ENCODE data around the gene AOPEP. TPM values are rescaled to one million over a fixed set of nuclear protein-coding genes. Genes with fewer than 3 reads are reported as not detected.

AOPEP gene
- total and polyA plus RNA-seq, 12 donors, result 110 to 250 (median 161) TPM

DNA sequence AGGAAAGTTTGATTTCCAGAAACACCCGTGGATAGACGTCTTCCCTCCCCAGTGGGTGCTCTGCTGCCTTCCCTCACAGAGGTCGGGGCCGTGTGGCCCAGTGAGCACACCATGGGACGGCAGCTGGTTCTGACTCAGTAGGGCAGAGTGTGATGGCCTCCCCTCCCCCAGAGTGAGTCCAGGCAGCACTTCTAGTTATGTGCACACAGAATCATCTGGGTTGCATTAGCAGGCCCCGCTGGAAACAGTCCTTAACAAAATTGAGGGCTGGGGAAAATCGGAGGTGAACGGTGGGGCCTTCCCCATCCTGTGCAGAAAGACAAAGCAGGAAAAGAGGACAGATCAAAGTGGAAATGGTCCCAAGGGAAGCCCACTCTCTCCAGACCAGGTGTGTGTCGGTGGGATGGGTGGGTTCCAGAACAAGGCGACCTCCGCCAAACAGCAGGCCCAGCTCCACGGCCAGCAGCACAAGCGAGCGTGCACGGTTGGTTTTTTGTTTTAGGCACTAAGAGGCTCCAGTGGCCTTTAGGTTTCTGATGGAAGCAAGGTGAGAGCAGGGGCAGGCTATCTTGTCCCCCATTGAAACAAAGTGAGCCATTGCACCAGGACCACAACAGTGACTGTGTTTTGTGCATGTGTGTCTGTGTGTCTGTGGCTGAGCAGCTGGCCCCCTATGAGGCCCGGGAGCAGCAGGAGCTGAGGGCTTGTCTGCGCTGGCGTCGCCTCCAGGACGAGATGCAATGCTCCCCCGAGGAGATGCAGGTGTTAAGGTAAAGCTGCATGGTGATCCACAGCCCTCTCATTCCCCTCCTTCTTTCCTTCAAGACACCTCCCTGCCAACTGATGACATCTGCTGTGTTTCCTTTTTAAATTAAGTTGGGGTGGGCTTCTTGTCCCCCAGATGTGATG lies 201.5 kb downstream of the AOPEP start:
- Histone ChIP-seq H3K4me3 (no peak overlapping the region), H3K4me1 (peaks cover 9 to 74% (median 23%) of the 10 kb centered on the region in 9 donors), H3K27ac (peak overlapping the region in 6 of 10 donors; percentile 58 to 82 (median 72)), H3K36me3 (peaks cover 0 to 7% (median 0%) of the 10 kb centered on the region in 9 donors), H3K27me3 (no peaks in the 10 kb centered on the region), H3K9me3 (no peaks in the 10 kb centered on the region)
- no peak for DNase-seq
- ATAC-seq, result no peak
- WGBS, 2 donors, result 89 to 92% methylated on average over 21 of the region's 21 CpGs
- intact Hi-C loops (cut with DNase I), result no loop called here
- TF ChIP-seq, protein P1, sequence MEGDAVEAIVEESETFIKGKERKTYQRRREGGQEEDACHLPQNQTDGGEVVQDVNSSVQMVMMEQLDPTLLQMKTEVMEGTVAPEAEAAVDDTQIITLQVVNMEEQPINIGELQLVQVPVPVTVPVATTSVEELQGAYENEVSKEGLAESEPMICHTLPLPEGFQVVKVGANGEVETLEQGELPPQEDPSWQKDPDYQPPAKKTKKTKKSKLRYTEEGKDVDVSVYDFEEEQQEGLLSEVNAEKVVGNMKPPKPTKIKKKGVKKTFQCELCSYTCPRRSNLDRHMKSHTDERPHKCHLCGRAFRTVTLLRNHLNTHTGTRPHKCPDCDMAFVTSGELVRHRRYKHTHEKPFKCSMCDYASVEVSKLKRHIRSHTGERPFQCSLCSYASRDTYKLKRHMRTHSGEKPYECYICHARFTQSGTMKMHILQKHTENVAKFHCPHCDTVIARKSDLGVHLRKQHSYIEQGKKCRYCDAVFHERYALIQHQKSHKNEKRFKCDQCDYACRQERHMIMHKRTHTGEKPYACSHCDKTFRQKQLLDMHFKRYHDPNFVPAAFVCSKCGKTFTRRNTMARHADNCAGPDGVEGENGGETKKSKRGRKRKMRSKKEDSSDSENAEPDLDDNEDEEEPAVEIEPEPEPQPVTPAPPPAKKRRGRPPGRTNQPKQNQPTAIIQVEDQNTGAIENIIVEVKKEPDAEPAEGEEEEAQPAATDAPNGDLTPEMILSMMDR (IDR thresholded peaks at IDR 0.05), result no peak

DNA sequence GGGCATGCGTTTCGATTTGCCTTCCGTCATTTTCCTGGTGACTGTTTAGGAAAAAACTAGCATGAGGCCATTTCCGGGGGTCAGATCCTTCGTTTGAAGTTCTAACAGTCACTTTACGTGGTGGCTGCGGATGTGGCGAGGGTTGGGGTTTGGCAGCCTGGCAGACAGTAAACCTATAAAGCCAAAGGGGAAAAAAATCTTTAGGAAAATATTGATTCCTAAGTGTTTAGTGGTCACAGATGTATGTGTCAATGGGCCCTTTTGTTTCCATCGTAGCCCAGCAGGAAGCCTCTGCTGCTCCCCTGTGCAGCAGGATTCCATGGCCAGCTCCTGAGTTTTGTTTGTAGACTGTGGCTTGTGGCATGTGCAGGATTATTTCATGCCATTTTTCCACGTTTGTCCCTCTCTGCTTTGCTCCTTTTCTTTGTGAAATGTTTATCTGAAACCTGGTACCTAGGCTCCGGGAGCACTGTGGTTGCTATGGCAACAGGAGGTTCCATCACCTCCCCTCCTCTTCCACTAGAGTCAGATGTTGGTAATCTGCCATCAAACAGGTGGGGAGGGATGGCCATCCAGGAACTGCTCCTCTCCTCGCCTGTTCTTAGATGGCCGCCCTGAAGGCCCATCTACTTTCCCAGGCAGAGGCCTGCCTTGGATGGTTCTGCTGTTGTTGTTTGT lies 202.3 kb downstream of the AOPEP start:
- Histone ChIP-seq H3K27ac (peak overlapping the region in 9 of 10 donors; percentile 42 to 82 (median 73)), H3K4me3 (no peak overlapping the region), H3K9me3 (no peaks in the 10 kb centered on the region), H3K36me3 (peaks cover 0 to 7% (median 0%) of the 10 kb centered on the region in 9 donors), H3K4me1 (peaks cover 4 to 69% (median 21%) of the 10 kb centered on the region in 9 donors), H3K27me3 (no peaks in the 10 kb centered on the region)
- TF ChIP-seq, protein P1 (IDR thresholded peaks at IDR 0.05), result no peak
- ATAC-seq (peak in 1 of 8 donors; percentile 7), DNase-seq (no peak)
- 71 to 75% methylated on average over 13 of the region's 13 CpGs for WGBS, 2 donors
- intact Hi-C loops (cut with DNase I), result no loop called here

DNA sequence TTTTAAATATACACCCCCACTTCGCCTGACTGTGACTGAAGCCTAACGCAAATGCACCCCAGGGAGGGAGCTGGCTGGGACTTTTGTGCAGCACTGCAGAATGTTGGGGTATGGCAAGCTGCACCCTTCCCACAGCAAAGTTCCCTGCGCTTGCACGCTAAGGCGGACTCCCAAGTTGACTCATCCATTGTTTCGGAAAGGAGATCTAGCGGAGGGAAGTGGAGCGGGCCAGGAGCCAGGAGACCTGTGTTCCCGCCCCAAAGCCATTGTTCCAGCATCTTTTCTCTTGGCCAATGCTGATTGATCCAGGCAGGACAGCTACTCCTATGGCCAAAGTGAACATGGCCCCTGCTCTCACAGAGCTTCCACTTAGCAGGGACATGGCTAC lies 202.9 kb downstream of the AOPEP start:
- H3K27ac ChIP-seq, result peak overlapping the region in 8 of 10 donors; percentile 68 to 82 (median 75)
- peaks cover 4 to 67% (median 21%) of the 10 kb centered on the region in 9 donors for H3K4me1 ChIP-seq
- WGBS, 2 donors, result 70 to 78% methylated on average over 9 of the region's 9 CpGs
- intact Hi-C loops (cut with DNase I), result no loop called here
- TF ChIP-seq, protein P1 (IDR thresholded peaks at IDR 0.05), result no peak
- no peak overlapping the region for H3K4me3 ChIP-seq
- DNase-seq (peak; percentile 68 to 86), ATAC-seq (peak; percentile 75 to 93 (median 86))
- peaks cover 0 to 7% (median 0%) of the 10 kb centered on the region in 9 donors for H3K36me3 ChIP-seq
- no peaks in the 10 kb centered on the region for H3K9me3 ChIP-seq
- no peaks in the 10 kb centered on the region for H3K27me3 ChIP-seq

DNA sequence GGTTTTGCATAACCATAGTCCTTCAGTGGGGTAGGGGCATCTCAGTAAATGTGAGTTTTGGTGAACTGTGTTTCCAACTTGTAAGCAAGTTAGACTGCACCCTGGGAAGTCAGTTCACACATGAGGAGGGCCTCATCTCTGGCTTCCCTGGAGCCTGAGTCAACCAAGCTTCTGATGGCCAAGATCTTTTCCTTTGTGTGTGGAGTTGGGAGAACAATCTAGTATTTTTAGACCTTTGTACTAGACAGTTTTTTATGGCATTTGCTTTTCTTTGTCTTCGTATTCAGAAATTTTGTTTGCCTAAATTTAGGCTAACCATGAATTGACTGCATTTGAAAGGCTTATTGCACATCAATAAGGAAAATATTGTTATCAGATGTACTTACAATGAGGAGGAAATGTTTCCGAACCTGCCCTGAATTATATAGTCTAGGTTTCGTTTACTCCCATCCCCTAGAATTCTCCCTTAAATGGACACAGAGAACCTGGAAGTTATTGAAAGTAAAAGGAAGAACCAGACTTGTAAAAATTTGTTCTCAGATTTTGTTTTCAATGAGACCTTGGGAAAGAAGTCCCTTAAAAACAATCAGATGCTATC lies 204.6 kb downstream of the AOPEP start:
- no peak overlapping the region for H3K4me3 ChIP-seq
- peaks cover 4 to 64% (median 21%) of the 10 kb centered on the region in 9 donors for H3K4me1 ChIP-seq
- H3K9me3 ChIP-seq, result no peaks in the 10 kb centered on the region
- DNase-seq, result no peak
- peak in 1 of 8 donors; percentile 40 for ATAC-seq
- intact Hi-C loops (cut with DNase I), result loop anchor here in 1 of 10 donors (5.0 kb wide), 1 partner anchor 161 kb away; no protein-coding TSS in a partner anchor
- WGBS, 2 donors, result 80 to 81% methylated on average over 3 of the region's 3 CpGs
- TF ChIP-seq, protein P1 (IDR thresholded peaks at IDR 0.05), result no peak
- peaks cover 0 to 4% (median 0%) of the 10 kb centered on the region in 9 donors for H3K36me3 ChIP-seq
- no peaks in the 10 kb centered on the region for H3K27me3 ChIP-seq
- H3K27ac ChIP-seq, result peak overlapping the region in 7 of 10 donors; percentile 3 to 79 (median 54)
